Measurements from ENCODE around the gene ABHD17A.

ABHD17A gene

GRCh38 chr19:1860042-1860775, 25.1 kb downstream of the ABHD17A start:
- DNase-seq (ENCODE audit: extremely low read depth, low read depth): peak; percentile 52
- H3K4me3 ChIP-seq (replicated peaks; ENCODE audit: low read depth, low read length): peak overlapping the region; percentile 86
- TF ChIP-seq CTCF (IDR thresholded peaks at IDR 0.05; ENCODE audit: low read depth, low read length, missing control alignments): no peak

- peak overlapping the region; percentile 86 for H3K4me3 ChIP-seq (replicated peaks; ENCODE audit: low read depth, low read length)
- DNase-seq (ENCODE audit: extremely low read depth, low read depth): no peak
These were observed 25.9 kb downstream of the ABHD17A start for GRCh38 chr19:1859331-1859781.

GRCh38 chr19:1858412-1859081, 26.7 kb downstream of the ABHD17A start:
- no peak for DNase-seq (ENCODE audit: extremely low read depth, low read depth)
- no peak for TF ChIP-seq CTCF (IDR thresholded peaks at IDR 0.05; ENCODE audit: low read depth, low read length, missing control alignments)
- no peak overlapping the region for H3K4me3 ChIP-seq (replicated peaks; ENCODE audit: low read depth, low read length)

More at GRCh38 chr19:1859331-1859781, 25.9 kb downstream of the ABHD17A start:
- TF ChIP-seq CTCF (IDR thresholded peaks at IDR 0.05; ENCODE audit: low read depth, low read length, missing control alignments): no peak

- H3K4me3 ChIP-seq (replicated peaks; ENCODE audit: low read depth, low read length): peak overlapping the region; percentile 45
- TF ChIP-seq CTCF (IDR thresholded peaks at IDR 0.05; ENCODE audit: low read depth, low read length, missing control alignments): no peak
- DNase-seq (ENCODE audit: extremely low read depth, low read depth): no peak
These were observed 27.5 kb downstream of the ABHD17A start for GRCh38 chr19:1857648-1858326.

GRCh38 chr19:1856698-1857603, 28.3 kb downstream of the ABHD17A start:
- peak overlapping the region; percentile 45 for H3K4me3 ChIP-seq (replicated peaks; ENCODE audit: low read depth, low read length)
- TF ChIP-seq CTCF (IDR thresholded peaks at IDR 0.05; ENCODE audit: low read depth, low read length, missing control alignments): no peak
- DNase-seq (ENCODE audit: extremely low read depth, low read depth): peak; percentile 36

- no peak for DNase-seq (ENCODE audit: extremely low read depth, low read depth)
- H3K4me3 ChIP-seq (replicated peaks; ENCODE audit: low read depth, low read length): peak overlapping the region; percentile 45
- no peak for TF ChIP-seq CTCF (IDR thresholded peaks at IDR 0.05; ENCODE audit: low read depth, low read length, missing control alignments)
These were observed 29.0 kb downstream of the ABHD17A start for GRCh38 chr19:1856345-1856697.
